Endothelial cell of umbilical vein (primary cell): ENCODE results near the gene KCNG2. TPM values are rescaled to one million over a fixed set of nuclear protein-coding genes. Genes with fewer than 3 reads are reported as not detected.
A peak's percentile ranks its signal among the peaks of the same experiment; 100 is the strongest.

Source experiments
- BruUV-seq: library from RNA; stranded (reverse); fragments of 400-500 nt; replicated peaks from 2 replicates; lab custom pipeline; 2021; lab: Mats Ljungman, UMichigan
- CTCF ChIA-PET: fragments of 300-600, 350-600 bp; sonication (Branson Sonifier 250); formaldehyde crosslinking; loops from one replicate; lab custom pipeline; 2021; ENCODE audit warnings: antibody characterized with exemption, inconsistent platforms; lab: Charles Lee
- POLR2A ChIA-PET: fragments of 300-600, 350-600 bp; sonication (Branson Sonifier 250); formaldehyde crosslinking; loops from one replicate; lab custom pipeline; 2021; ENCODE audit warnings: antibody characterized with exemption, inconsistent platforms; lab: Charles Lee
- DNase-seq: peaks from one replicate; pipeline ENCODE4 v3.0.0-alpha.2; 2011; ENCODE audit warnings: low read depth, low spot score
- FAIRE-seq: peaks from 2 replicates; lab custom pipeline; 2011; peaks lifted over from hg19 to GRCh38; lab: Jason Lieb, UNC
- H2AFZ ChIP-seq: 2 replicates; pipeline ENCODE4 v1.6.0; 2012; ENCODE audit warnings: low read depth, low read length, control low read depth, inconsistent platforms
- H3K27ac ChIP-seq: 2 replicates; pipeline ENCODE4 v1.5.1; 2011; ENCODE audit warnings: low read depth, mild to moderate bottlenecking, control low read depth, low read length, moderate library complexity; ENCODE audit not compliant: insufficient read depth
- H3K27me3 ChIP-seq, 2 experiments: 2 replicates each; pipeline versions ENCODE4 v1.6.0 to v1.6.1; 2011; ENCODE audit warnings: low read length in 2 of 2, mixed read lengths in 1 of 2; ENCODE audit not compliant: control insufficient read depth in 2 of 2, insufficient read depth in 2 of 2
- H3K36me3 ChIP-seq, 2 experiments: 2 replicates in 1 of 2; 3 replicates in 1 of 2; pipeline ENCODE4 v1.5.1; 2011; ENCODE audit warnings: low read length in 2 of 2, mild to moderate bottlenecking in 1 of 2, moderate library complexity in 1 of 2; ENCODE audit not compliant: control insufficient read depth in 2 of 2, insufficient read depth in 2 of 2; ENCODE audit errors: extremely low read depth in 1 of 2
- H3K4me1 ChIP-seq: 3 replicates; pipeline ENCODE4 v1.5.1; 2011; ENCODE audit warnings: mild to moderate bottlenecking, low read length; ENCODE audit not compliant: control insufficient read depth, insufficient read depth; ENCODE audit errors: extremely low read depth
- H3K4me2 ChIP-seq: 2 replicates; pipeline ENCODE4 v1.6.1; 2011; ENCODE audit warnings: low read length, control low read depth, mixed read lengths; ENCODE audit not compliant: insufficient read depth
- H3K4me3 ChIP-seq, 3 experiments: fragments of 200-600 bp in 1 of 3; sonication (generic), shearing (Covaris generic) in 1 of 3; replicated peaks in 1 of 3; 2 replicates each; pipeline ENCODE4 v1.5.1; 2011 to 2016; ENCODE audit warnings: control low read depth in 3 of 3, low read length in 3 of 3, mild to moderate bottlenecking in 2 of 3, inconsistent platforms in 1 of 3, low read depth in 1 of 3, moderate library complexity in 1 of 3; ENCODE audit not compliant: insufficient read depth in 1 of 3
- H3K79me2 ChIP-seq: 2 replicates; pipeline ENCODE4 v1.6.0; 2012; ENCODE audit warnings: low read length, inconsistent platforms; ENCODE audit not compliant: control insufficient read depth, insufficient read depth
- H3K9ac ChIP-seq: replicated peaks from 2 replicates; pipeline ENCODE3; 2011; ENCODE audit warnings: low read length, control low read depth; ENCODE audit not compliant: insufficient read depth; ENCODE audit errors: extremely low read depth
- H3K9me1 ChIP-seq: replicated peaks from 3 replicates; pipeline ENCODE4 v1.6.0; 2011; ENCODE audit warnings: mild to moderate bottlenecking, low read length; ENCODE audit not compliant: control insufficient read depth, insufficient read depth; ENCODE audit errors: extremely low read depth
- H3K9me3 ChIP-seq: replicated peaks from 2 replicates; pipeline ENCODE4 v1.5.1; 2012; ENCODE audit warnings: low read length, inconsistent platforms; ENCODE audit not compliant: control insufficient read depth, insufficient read depth
- H4K20me1 ChIP-seq: replicated peaks from 2 replicates; pipeline ENCODE3; 2011; ENCODE audit warnings: mild to moderate bottlenecking, low read length; ENCODE audit not compliant: control insufficient read depth, insufficient read depth; ENCODE audit errors: extremely low read depth
- CTCF ChIP-seq, 2 donors: IDR thresholded peaks; 1 replicate in 1 of 2; 2 replicates in 1 of 2; pipeline ENCODE4 v1.5.1; 2011; ENCODE audit warnings: low read length in 2 of 2, mild to moderate bottlenecking in 2 of 2, moderate library complexity in 2 of 2, control low read depth in 1 of 2, inconsistent platforms in 1 of 2, low read depth in 1 of 2; ENCODE audit not compliant: insufficient read depth in 1 of 2; ENCODE audit errors: extremely low read depth in 1 of 2
- EZH2 ChIP-seq: IDR thresholded peaks from 2 replicates; pipeline ENCODE4 v1.6.1; 2012; ENCODE audit warnings: borderline replicate concordance, low read depth, mild to moderate bottlenecking, moderate library complexity, low read length, inconsistent platforms; ENCODE audit not compliant: severe bottlenecking
- FOS ChIP-seq: IDR thresholded peaks from 2 replicates; pipeline ENCODE4 v1.6.1; 2011; ENCODE audit warnings: mild to moderate bottlenecking, low read length, moderate library complexity, borderline replicate concordance; ENCODE audit not compliant: insufficient read depth
- GATA2 ChIP-seq: IDR thresholded peaks from 2 replicates; pipeline ENCODE4 v1.7.0; 2011; ENCODE audit warnings: low read depth, mild to moderate bottlenecking, moderate library complexity, mixed read lengths, low read length; ENCODE audit not compliant: insufficient read length, insufficient read depth
- JUN ChIP-seq: IDR thresholded peaks from 2 replicates; pipeline ENCODE4 v1.6.1; 2011; ENCODE audit warnings: borderline replicate concordance, low read depth; ENCODE audit not compliant: insufficient read length, insufficient read depth
- MAX ChIP-seq: IDR thresholded peaks from 2 replicates; pipeline ENCODE4 v1.6.1; 2011; ENCODE audit not compliant: insufficient read depth, insufficient read length
- MYC ChIP-seq: IDR thresholded peaks from one replicate; pipeline ENCODE4 v1.6.1; 2011; ENCODE audit warnings: mild to moderate bottlenecking, low read depth, low read length
- POLR2A ChIP-seq: IDR thresholded peaks from 2 replicates; pipeline ENCODE4 v1.6.1; 2012; ENCODE audit warnings: low read depth, mild to moderate bottlenecking, control low read depth, low read length
- POLR2AphosphoS5 ChIP-seq: IDR thresholded peaks from 2 replicates; pipeline ENCODE4 v1.6.1; 2012; ENCODE audit warnings: low read depth, mild to moderate bottlenecking, control low read depth, low read length, moderate library complexity; ENCODE audit not compliant: insufficient read depth
- dilution Hi-C: fragments of 300-500 bp; cut with MboI; formaldehyde crosslinking; loops from one replicate; pipeline ENCODE4 v1.15.0; 2019; ENCODE audit warnings: low sequenced_read_pairs; ENCODE audit not compliant: extremely low pct_ligation_motif_present
- intact Hi-C: fragments of 100-400 bp; cut with micrococcal nuclease; formaldehyde crosslinking; loops from one replicate; pipeline ENCODE4 v1.10.0; 2022
- polyA plus RNA-seq, 4 experiments: library from polyadenylated mRNA; depleted of rRNA in 3 of 4; stranded (reverse) in 3 of 4; unstranded in 1 of 4; fragments of >200 nt; gene quantifications; 2 replicates each; pipeline versions ENCODE4 v1.2.1 to v1.2.3, GENCODE V29; 2011 to 2012; ENCODE audit warnings: missing spikeins in 1 of 4
- total RNA-seq: library from RNA; stranded (reverse); gene quantifications from 2 replicates; pipeline ENCODE4 v1.2.3, GENCODE V29; 2021

KCNG2 gene
- total and polyA plus RNA-seq, 2 donors (not counting 3 experiments of a cell fraction or from before 2014, with no cell fraction given), result not detected

- no peak overlapping the region for H3K27ac ChIP-seq
- no peaks in the 10 kb centered on the region for H3K36me3 ChIP-seq
- dilution Hi-C loops (no loop called here), intact Hi-C loops (no loop called here)
- H3K9me1 ChIP-seq, result no peaks in the 10 kb centered on the region
- BruUV-seq, result no TSS peak
- no peak overlapping the region for H3K4me3 ChIP-seq
- no peak for DNase-seq
- H2AFZ ChIP-seq, result peak overlapping the region; percentile 12
- H3K9ac ChIP-seq, result no peak overlapping the region
- POLR2A ChIA-PET, result no interaction called here
- H3K27me3 ChIP-seq, result peaks cover 15 to 18% of the 10 kb centered on the region in 2 experiments
- CTCF ChIA-PET, result no interaction called here
- H3K4me2 ChIP-seq, result no peak overlapping the region
- H4K20me1 ChIP-seq, result no peaks in the 10 kb centered on the region
- no peaks in the 10 kb centered on the region for H3K4me1 ChIP-seq
- no peaks in the 10 kb centered on the region for H3K9me3 ChIP-seq
- FAIRE-seq, result no peak
- TF ChIP-seq POLR2AphosphoS5, result no peak
- TF ChIP-seq EZH2, result peak; percentile 61
- TF ChIP-seq POLR2A, result no peak
- TF ChIP-seq FOS, result no peak
- TF ChIP-seq MYC, result no peak
- no peak for TF ChIP-seq JUN
- H3K79me2 ChIP-seq, result no peaks in the 10 kb centered on the region
Measured at GRCh38 chr18:79787865-79788733, 9.6 kb upstream of the KCNG2 start.

GRCh38 chr18:79788734-79789085 is 9.0 kb upstream of the KCNG2 start:
- no peaks in the 10 kb centered on the region for H3K9me3 ChIP-seq
- H4K20me1 ChIP-seq, result no peaks in the 10 kb centered on the region
- TF ChIP-seq POLR2A, result no peak
- no peak for TF ChIP-seq EZH2
- no peak for TF ChIP-seq MAX
- TF ChIP-seq GATA2, result no peak
- no peak for TF ChIP-seq POLR2AphosphoS5
- TF ChIP-seq CTCF (IDR thresholded peaks at IDR 0.05; ENCODE audit: extremely low read depth in 1 of 2, insufficient read depth in 1 of 2, low read depth in 1 of 2, low read length in 2 of 2), result no peak
- TF ChIP-seq FOS, result no peak
- TF ChIP-seq MYC, result no peak
- no peak for TF ChIP-seq JUN
- H3K4me1 ChIP-seq, result no peaks in the 10 kb centered on the region
- no TSS peak for BruUV-seq
- no peak overlapping the region for H2AFZ ChIP-seq
- no peaks in the 10 kb centered on the region for H3K79me2 ChIP-seq
- no peaks in the 10 kb centered on the region for H3K36me3 ChIP-seq
- no peak for FAIRE-seq
- ChIA-PET POLR2A (no interaction called here), CTCF (no interaction called here)
- no peak overlapping the region for H3K4me2 ChIP-seq
- H3K27ac ChIP-seq, result no peak overlapping the region
- intact Hi-C loops, result no loop called here
- peaks cover 15 to 18% of the 10 kb centered on the region in 2 experiments for H3K27me3 ChIP-seq
- dilution Hi-C loops, result no loop called here
- H3K4me3 ChIP-seq, result no peak overlapping the region
- DNase-seq, result no peak
- no peaks in the 10 kb centered on the region for H3K9me1 ChIP-seq
- no peak overlapping the region for H3K9ac ChIP-seq
